Nephron (organoid): Measurements from ENCODE around the gene HLTF.
A peak's percentile ranks its signal among the peaks of the same experiment; 100 is the strongest.

ENCODE experiments used
- H3K27ac Mint-ChIP-seq, 3 experiments: 2 replicates each; pipeline ENCODE4 v1.8.0; 2020; ENCODE audit warnings: mixed read lengths in 3 of 3, mild to moderate bottlenecking in 2 of 3, moderate library complexity in 1 of 3
- H3K27me3 Mint-ChIP-seq: 2 replicates; pipeline ENCODE4 v1.8.0; 2021; ENCODE audit warnings: low read depth, mild to moderate bottlenecking, moderate library complexity, mixed read lengths
- H3K36me3 Mint-ChIP-seq: 2 replicates; pipeline ENCODE4 v1.8.0; 2020; ENCODE audit warnings: low read depth, mixed read lengths
- H3K4me1 Mint-ChIP-seq: 2 replicates; pipeline ENCODE4 v1.8.0; 2020; ENCODE audit warnings: mixed read lengths
- H3K4me3 Mint-ChIP-seq, 3 experiments: 2 replicates each; pipeline ENCODE4 v1.8.0; 2020; ENCODE audit warnings: mild to moderate bottlenecking in 3 of 3, mixed read lengths in 3 of 3, moderate library complexity in 2 of 3
- H3K9me3 Mint-ChIP-seq: 2 replicates; pipeline ENCODE4 v1.8.0; 2020; ENCODE audit warnings: mixed read lengths
- TF ChIP-seq, protein P1 (sequence below), 3 experiments: fragments of 200-600 bp; sonication (generic); IDR thresholded peaks; one replicate each; pipeline ENCODE4 v1.5.0; 2021; ENCODE audit warnings: antibody characterized with exemption in 3 of 3; ENCODE audit not compliant: unreplicated experiment in 3 of 3

The HLTF gene

GRCh38 chr3:149122721-149123578 lies 36.6 kb upstream of the HLTF start:
- TF ChIP-seq, protein P1, sequence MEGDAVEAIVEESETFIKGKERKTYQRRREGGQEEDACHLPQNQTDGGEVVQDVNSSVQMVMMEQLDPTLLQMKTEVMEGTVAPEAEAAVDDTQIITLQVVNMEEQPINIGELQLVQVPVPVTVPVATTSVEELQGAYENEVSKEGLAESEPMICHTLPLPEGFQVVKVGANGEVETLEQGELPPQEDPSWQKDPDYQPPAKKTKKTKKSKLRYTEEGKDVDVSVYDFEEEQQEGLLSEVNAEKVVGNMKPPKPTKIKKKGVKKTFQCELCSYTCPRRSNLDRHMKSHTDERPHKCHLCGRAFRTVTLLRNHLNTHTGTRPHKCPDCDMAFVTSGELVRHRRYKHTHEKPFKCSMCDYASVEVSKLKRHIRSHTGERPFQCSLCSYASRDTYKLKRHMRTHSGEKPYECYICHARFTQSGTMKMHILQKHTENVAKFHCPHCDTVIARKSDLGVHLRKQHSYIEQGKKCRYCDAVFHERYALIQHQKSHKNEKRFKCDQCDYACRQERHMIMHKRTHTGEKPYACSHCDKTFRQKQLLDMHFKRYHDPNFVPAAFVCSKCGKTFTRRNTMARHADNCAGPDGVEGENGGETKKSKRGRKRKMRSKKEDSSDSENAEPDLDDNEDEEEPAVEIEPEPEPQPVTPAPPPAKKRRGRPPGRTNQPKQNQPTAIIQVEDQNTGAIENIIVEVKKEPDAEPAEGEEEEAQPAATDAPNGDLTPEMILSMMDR (IDR thresholded peaks at IDR 0.05; ENCODE audit: unreplicated experiment in 3 of 3), result no peak
- no peaks in the 10 kb centered on the region for H3K27me3 Mint-ChIP-seq
- H3K27ac Mint-ChIP-seq, result no peak overlapping the region
- H3K9me3 Mint-ChIP-seq, result no peaks in the 10 kb centered on the region
- H3K36me3 Mint-ChIP-seq, result no peaks in the 10 kb centered on the region
- no peaks in the 10 kb centered on the region for H3K4me1 Mint-ChIP-seq
- H3K4me3 Mint-ChIP-seq, result no peak overlapping the region

- H3K4me1 Mint-ChIP-seq, result no peaks in the 10 kb centered on the region
- H3K27ac Mint-ChIP-seq, result peak overlapping the region in 1 of 3 experiments; percentile 66
- no peaks in the 10 kb centered on the region for H3K36me3 Mint-ChIP-seq
- no peaks in the 10 kb centered on the region for H3K27me3 Mint-ChIP-seq
- H3K9me3 Mint-ChIP-seq, result no peaks in the 10 kb centered on the region
- H3K4me3 Mint-ChIP-seq, result no peak overlapping the region
- TF ChIP-seq, protein P1 (IDR thresholded peaks at IDR 0.05; ENCODE audit: unreplicated experiment in 3 of 3), result peak; percentile 51 to 74 (median 66)
Measured at GRCh38 chr3:149120051-149120972, 34.0 kb upstream of the HLTF start.

GRCh38 chr3:149119466-149119865 lies 33.1 kb upstream of the HLTF start:
- Mint-ChIP-seq H3K27me3 (no peaks in the 10 kb centered on the region), H3K27ac (no peak overlapping the region), H3K36me3 (no peaks in the 10 kb centered on the region), H3K4me1 (no peaks in the 10 kb centered on the region), H3K4me3 (no peak overlapping the region), H3K9me3 (no peaks in the 10 kb centered on the region)
- TF ChIP-seq, protein P1 (IDR thresholded peaks at IDR 0.05; ENCODE audit: unreplicated experiment in 3 of 3), result no peak

DNA sequence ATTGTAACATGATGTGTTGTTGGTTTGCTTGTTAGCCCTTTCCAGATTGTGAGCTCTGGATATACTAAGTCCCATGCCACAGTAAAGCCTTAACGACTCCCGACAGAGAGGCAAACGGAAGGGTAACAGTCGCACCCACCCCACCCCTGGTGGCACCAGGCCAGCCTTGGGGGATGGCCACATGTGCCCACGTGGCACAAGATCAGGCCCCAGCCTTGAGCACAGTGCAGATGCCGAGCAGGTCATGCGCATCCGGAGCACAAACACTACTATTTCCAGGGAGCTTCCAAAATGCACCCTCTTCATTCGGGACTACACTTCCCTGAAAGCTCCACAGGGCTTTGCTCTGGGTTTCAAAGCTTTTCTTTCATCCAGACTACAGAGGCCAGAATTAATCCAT lies 32.4 kb upstream of the HLTF start:
- H3K27ac Mint-ChIP-seq, result no peak overlapping the region
- no peaks in the 10 kb centered on the region for H3K4me1 Mint-ChIP-seq
- H3K36me3 Mint-ChIP-seq, result no peaks in the 10 kb centered on the region
- no peaks in the 10 kb centered on the region for H3K27me3 Mint-ChIP-seq
- TF ChIP-seq, protein P1 (IDR thresholded peaks at IDR 0.05; ENCODE audit: unreplicated experiment in 3 of 3), result no peak
- H3K4me3 Mint-ChIP-seq, result no peak overlapping the region
- H3K9me3 Mint-ChIP-seq, result no peaks in the 10 kb centered on the region

- TF ChIP-seq, protein P1 (IDR thresholded peaks at IDR 0.05; ENCODE audit: unreplicated experiment in 3 of 3), result no peak
- Mint-ChIP-seq H3K36me3 (no peaks in the 10 kb centered on the region), H3K27me3 (no peaks in the 10 kb centered on the region), H3K9me3 (no peaks in the 10 kb centered on the region), H3K4me1 (no peaks in the 10 kb centered on the region), H3K27ac (no peak overlapping the region), H3K4me3 (no peak overlapping the region)
Measured at GRCh38 chr3:149115114-149115513, 28.8 kb upstream of the HLTF start.
